HCT116 (cell line): ENCODE data around the gene DENND1A. TPM values are rescaled to one million over a fixed set of nuclear protein-coding genes. Genes with fewer than 3 reads are reported as not detected.
A peak's percentile ranks its signal among the peaks of the same experiment; 100 is the strongest.

Source experiments
- ATAC-seq: fragments of 200-7000 bp; cut with Tn5 transposase; 2 replicates; pipeline ENCODE4 v1.9.1; 2020; ENCODE audit warnings: mild to moderate bottlenecking, moderate library complexity
- BruUV-seq: library from RNA; stranded (reverse); fragments of 400-500 nt; replicated peaks from 2 replicates; lab custom pipeline; 2021; lab: Mats Ljungman, UMichigan
- CTCF ChIA-PET: fragments of 300-600 bp; sonication (Branson Sonifier 250); formaldehyde crosslinking; loops from one replicate; lab custom pipeline; 2021; ENCODE audit warnings: antibody characterized with exemption; lab: Charles Lee
- POLR2A ChIA-PET: fragments of 300-600, 350-600 bp; sonication (Branson Sonifier 250); formaldehyde crosslinking; loops from one replicate; lab custom pipeline; 2021; ENCODE audit warnings: antibody characterized with exemption; lab: Charles Lee
- RAD21 ChIA-PET, 2 experiments: fragments of 300-600 bp; sonication (Branson Sonifier 250); formaldehyde crosslinking; loops; one replicate each; lab custom pipeline; 2023; ENCODE audit warnings: low total read pairs in 2 of 2; ENCODE audit not compliant: uncharacterized antibody in 2 of 2, unreplicated experiment in 2 of 2, low non-redundant PET in 1 of 2; lab: Charles Lee
- DNase-seq: peaks from one replicate; pipeline ENCODE4 v3.0.0-alpha.2; 2010; ENCODE audit warnings: low read depth, low spot score
- H2AFZ ChIP-seq: fragments of 200-600 bp; shearing (Covaris generic), sonication (generic); 2 replicates; pipeline ENCODE4 v1.6.1; 2017; ENCODE audit warnings: low read depth, mixed run types, mixed read lengths, antibody characterized with exemption, low read length; ENCODE audit not compliant: poor library complexity, severe bottlenecking
- H3K27ac ChIP-seq: 2 replicates; pipeline ENCODE4 v1.5.1; 2012; ENCODE audit warnings: low read depth, low read length
- H3K27me3 ChIP-seq: fragments of 200-600 bp; sonication (generic); 2 replicates; pipeline ENCODE4 v1.6.1; 2016; ENCODE audit warnings: mixed run types, low read length, mixed read lengths; ENCODE audit not compliant: insufficient read depth
- H3K36me3 ChIP-seq, 2 experiments: fragments of 200-500 bp in 1 of 2; fragments of 200-600 bp in 1 of 2; sonication (Bioruptor generic) in 1 of 2; sonication (generic) in 1 of 2; 2 replicates each; pipeline versions ENCODE4 v1.5.1 to v1.6.1; 2014 to 2016; ENCODE audit warnings: low read length in 2 of 2, inconsistent platforms in 1 of 2, mixed read lengths in 1 of 2, mixed run types in 1 of 2; ENCODE audit not compliant: insufficient read depth in 2 of 2, control insufficient read depth in 1 of 2
- H3K4me1 ChIP-seq, 2 experiments: fragments of 200-600 bp in 1 of 2; sonication (generic) in 1 of 2; 2 replicates each; pipeline versions ENCODE4 v1.5.1 to v1.6.1; 2012 to 2017; ENCODE audit warnings: low read length in 2 of 2, inconsistent platforms in 1 of 2, mild to moderate bottlenecking in 1 of 2, mixed read lengths in 1 of 2, mixed run types in 1 of 2, moderate library complexity in 1 of 2; ENCODE audit not compliant: insufficient read depth in 2 of 2, control insufficient read depth in 1 of 2
- H3K4me2 ChIP-seq: fragments of 200-600 bp; sonication (generic); 2 replicates; pipeline ENCODE4 v1.6.1; 2017; ENCODE audit warnings: mixed run types, low read length, mixed read lengths
- H3K4me3 ChIP-seq, 2 experiments: fragments of 200-600 bp in 1 of 2; sonication (generic) in 1 of 2; replicated peaks in 1 of 2; 2 replicates each; pipeline ENCODE4 v1.5.1; 2011 to 2016; ENCODE audit warnings: low read length in 2 of 2, control low read depth in 1 of 2, low read depth in 1 of 2, mild to moderate bottlenecking in 1 of 2, mixed read lengths in 1 of 2, mixed run types in 1 of 2
- H3K79me2 ChIP-seq: fragments of 200-600 bp; sonication (generic); 2 replicates; pipeline ENCODE4 v1.6.1; 2017; ENCODE audit warnings: mild to moderate bottlenecking, mixed run types, low read length, moderate library complexity, mixed read lengths; ENCODE audit not compliant: insufficient read depth
- H3K9ac ChIP-seq: fragments of 200-600 bp; sonication (generic); 2 replicates; pipeline ENCODE4 v1.6.1; 2016; ENCODE audit warnings: low read length, mixed read lengths
- H3K9me2 ChIP-seq: fragments of 200-600 bp; sonication (generic), shearing (Covaris generic); 2 replicates; pipeline ENCODE4 v1.6.1; 2017; ENCODE audit warnings: mixed run types, mild to moderate bottlenecking, moderate library complexity; ENCODE audit not compliant: insufficient read depth
- H3K9me3 ChIP-seq, 2 experiments: fragments of 200-500 bp in 1 of 2; fragments of 200-600 bp in 1 of 2; sonication (Bioruptor generic) in 1 of 2; sonication (generic) in 1 of 2; 2 replicates each; pipeline ENCODE4 v1.6.1; 2014 to 2017; ENCODE audit warnings: low read length in 2 of 2, mixed read lengths in 2 of 2, inconsistent platforms in 1 of 2, low read depth in 1 of 2, mild to moderate bottlenecking in 1 of 2, mixed run types in 1 of 2, moderate library complexity in 1 of 2; ENCODE audit not compliant: control insufficient read depth in 1 of 2, insufficient read depth in 1 of 2
- H4K20me1 ChIP-seq: fragments of 200-600 bp; sonication (generic), shearing (Covaris generic); 2 replicates; pipeline ENCODE4 v1.6.1; 2017; ENCODE audit warnings: mixed run types, mild to moderate bottlenecking, moderate library complexity; ENCODE audit not compliant: insufficient read depth
- CBX3 ChIP-seq: IDR thresholded peaks from 2 replicates; pipeline ENCODE4 v1.6.1; 2012; ENCODE audit warnings: low read depth
- CEBPB ChIP-seq: IDR thresholded peaks from 2 replicates; pipeline ENCODE4 v1.6.1; 2012; ENCODE audit warnings: low read depth
- ELF1 ChIP-seq: IDR thresholded peaks from 2 replicates; pipeline ENCODE4 v1.6.1; 2012; ENCODE audit warnings: low read depth, borderline replicate concordance
- JUND ChIP-seq: IDR thresholded peaks from 2 replicates; pipeline ENCODE4 v1.6.1; 2012
- SIN3A ChIP-seq: IDR thresholded peaks from 2 replicates; pipeline ENCODE4 v1.6.1; 2012; ENCODE audit warnings: low read depth
- SP1 ChIP-seq: IDR thresholded peaks from 2 replicates; pipeline ENCODE4 v1.6.1; 2012; ENCODE audit warnings: low read depth
- YY1 ChIP-seq: IDR thresholded peaks from 2 replicates; pipeline ENCODE4 v1.6.1; 2011; ENCODE audit warnings: low read length, low read depth, moderate library complexity, mild to moderate bottlenecking; ENCODE audit not compliant: insufficient replicate concordance; ENCODE audit errors: extremely low read depth
- intact Hi-C: fragments of 100-400 bp; cut with micrococcal nuclease; formaldehyde crosslinking; loops from 2 replicates; pipeline ENCODE4 v1.10.0; 2022
- total RNA-seq: library from RNA; stranded (reverse); gene quantifications from one replicate; pipeline ENCODE4 v1.2.1, GENCODE V29; 2021; ENCODE audit not compliant: unreplicated experiment
- TF ChIP-seq, protein P1 (sequence below), 3 experiments: fragments of 200-600 bp in 1 of 3; sonication (generic) in 1 of 3; IDR thresholded peaks in 2 of 3; conservative IDR thresholded peaks in 1 of 3; 2 replicates each; pipeline ENCODE4 v1.5.1; 2012 to 2017; ENCODE audit warnings: low read depth in 2 of 3, low read length in 2 of 3, antibody characterized with exemption in 1 of 3, borderline replicate concordance in 1 of 3, control low read depth in 1 of 3, mild to moderate bottlenecking in 1 of 3, mixed read lengths in 1 of 3, mixed run types in 1 of 3, moderate library complexity in 1 of 3; ENCODE audit not compliant: insufficient read depth in 1 of 3
- TF ChIP-seq, protein P2 (sequence below): IDR thresholded peaks from 2 replicates; pipeline ENCODE4 v1.6.1; 2012

Gene DENND1A
- total RNA-seq, 1 experiment from 2014 or later: 33.0 TPM

DNA sequence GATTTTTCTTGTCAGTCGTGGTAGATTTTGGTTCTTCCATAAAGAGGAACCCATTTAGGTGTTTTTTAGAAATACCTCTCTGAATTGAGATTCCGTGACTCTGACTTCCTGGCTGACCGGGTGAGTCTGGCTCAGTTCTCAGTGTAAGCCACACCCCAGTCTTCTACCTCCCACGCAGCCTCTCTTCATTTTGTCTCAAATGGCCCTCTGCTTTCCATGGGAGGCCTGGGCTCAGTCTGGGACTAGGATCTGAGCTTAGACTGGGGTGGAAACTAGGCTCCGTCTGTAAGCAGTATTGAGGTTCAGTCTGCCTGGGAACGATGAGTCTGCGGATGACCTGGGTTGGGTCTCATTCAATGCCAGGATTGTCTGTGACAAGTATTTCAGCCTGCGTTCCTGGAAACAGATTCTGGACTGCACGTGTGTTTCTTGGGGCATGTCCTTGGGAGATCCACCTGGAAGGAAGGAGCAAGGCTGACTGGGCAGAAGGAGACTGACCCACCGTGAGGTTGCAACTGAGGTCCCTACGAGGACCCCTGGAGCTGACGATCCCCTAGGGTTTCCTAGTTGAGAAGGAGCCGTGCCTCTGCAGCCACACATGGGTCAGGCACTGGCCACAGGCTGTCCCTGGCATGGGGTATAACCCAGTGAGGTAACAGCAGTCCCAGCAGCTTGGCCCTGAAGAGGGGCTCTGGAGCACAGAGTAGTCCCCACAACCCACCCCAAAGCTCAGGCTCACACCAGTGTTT is 586.3 kb downstream of the DENND1A start:
- no peaks in the 10 kb centered on the region for H3K36me3 ChIP-seq
- ChIA-PET CTCF (interaction anchor here (0.8 kb wide), 1 partner anchor 242 kb away, joined by 3 read pairs; no protein-coding TSS in a partner anchor), RAD21 (no interaction called here), POLR2A (no interaction called here)
- TF ChIP-seq, protein P1, sequence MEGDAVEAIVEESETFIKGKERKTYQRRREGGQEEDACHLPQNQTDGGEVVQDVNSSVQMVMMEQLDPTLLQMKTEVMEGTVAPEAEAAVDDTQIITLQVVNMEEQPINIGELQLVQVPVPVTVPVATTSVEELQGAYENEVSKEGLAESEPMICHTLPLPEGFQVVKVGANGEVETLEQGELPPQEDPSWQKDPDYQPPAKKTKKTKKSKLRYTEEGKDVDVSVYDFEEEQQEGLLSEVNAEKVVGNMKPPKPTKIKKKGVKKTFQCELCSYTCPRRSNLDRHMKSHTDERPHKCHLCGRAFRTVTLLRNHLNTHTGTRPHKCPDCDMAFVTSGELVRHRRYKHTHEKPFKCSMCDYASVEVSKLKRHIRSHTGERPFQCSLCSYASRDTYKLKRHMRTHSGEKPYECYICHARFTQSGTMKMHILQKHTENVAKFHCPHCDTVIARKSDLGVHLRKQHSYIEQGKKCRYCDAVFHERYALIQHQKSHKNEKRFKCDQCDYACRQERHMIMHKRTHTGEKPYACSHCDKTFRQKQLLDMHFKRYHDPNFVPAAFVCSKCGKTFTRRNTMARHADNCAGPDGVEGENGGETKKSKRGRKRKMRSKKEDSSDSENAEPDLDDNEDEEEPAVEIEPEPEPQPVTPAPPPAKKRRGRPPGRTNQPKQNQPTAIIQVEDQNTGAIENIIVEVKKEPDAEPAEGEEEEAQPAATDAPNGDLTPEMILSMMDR (IDR thresholded peaks at IDR 0.05 in 2 of 3, conservative IDR thresholded peaks at IDR 0.05 in 1 of 3; ENCODE audit: borderline replicate concordance in 1 of 3, insufficient read depth in 1 of 3, low read depth in 2 of 3, low read length in 2 of 3): no peak
- TF ChIP-seq CBX3: no peak
- TF ChIP-seq SIN3A: no peak
- no peak for TF ChIP-seq SP1
- TF ChIP-seq JUND: no peak
- no peak for TF ChIP-seq CEBPB
- TF ChIP-seq YY1: no peak
- TF ChIP-seq ELF1: no peak
- TF ChIP-seq, protein P2, sequence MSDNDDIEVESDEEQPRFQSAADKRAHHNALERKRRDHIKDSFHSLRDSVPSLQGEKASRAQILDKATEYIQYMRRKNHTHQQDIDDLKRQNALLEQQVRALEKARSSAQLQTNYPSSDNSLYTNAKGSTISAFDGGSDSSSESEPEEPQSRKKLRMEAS: no peak
- no peaks in the 10 kb centered on the region for H3K27me3 ChIP-seq
- no peaks in the 10 kb centered on the region for H3K79me2 ChIP-seq
- peaks cover 5 to 14% of the 10 kb centered on the region in 2 experiments; a peak in 3 of 4 replicates for H3K4me1 ChIP-seq
- H4K20me1 ChIP-seq: no peaks in the 10 kb centered on the region
- no TSS peak for BruUV-seq
- H3K4me2 ChIP-seq: peak overlapping the region; percentile 21; the same call in 1 of the 2 replicates
- no peak overlapping the region for H3K9ac ChIP-seq
- no peak for DNase-seq
- ATAC-seq: no peak
- H2AFZ ChIP-seq: no peak overlapping the region
- H3K9me2 ChIP-seq: no peaks in the 10 kb centered on the region
- H3K9me3 ChIP-seq: no peaks in the 10 kb centered on the region; a peak in 1 of 4 replicates
- intact Hi-C loops: loop anchor here (10.0 kb wide), 1 partner anchor 989 kb away; no protein-coding TSS in a partner anchor
- no peak overlapping the region for H3K4me3 ChIP-seq
- no peak overlapping the region for H3K27ac ChIP-seq
